Measurements from ENCODE around the gene AAMDC. TPM values are rescaled to one million over a fixed set of nuclear protein-coding genes. Genes with fewer than 3 reads are reported as not detected.
"Not testable (repeated sequence)": the region's sequence is repeated elsewhere in the genome, so short reads cannot be mapped to it uniquely, and the experiment has no call there.

The AAMDC gene
- polyA plus RNA-seq, 1 donor from 2014 or later = 9.7 TPM

DNA sequence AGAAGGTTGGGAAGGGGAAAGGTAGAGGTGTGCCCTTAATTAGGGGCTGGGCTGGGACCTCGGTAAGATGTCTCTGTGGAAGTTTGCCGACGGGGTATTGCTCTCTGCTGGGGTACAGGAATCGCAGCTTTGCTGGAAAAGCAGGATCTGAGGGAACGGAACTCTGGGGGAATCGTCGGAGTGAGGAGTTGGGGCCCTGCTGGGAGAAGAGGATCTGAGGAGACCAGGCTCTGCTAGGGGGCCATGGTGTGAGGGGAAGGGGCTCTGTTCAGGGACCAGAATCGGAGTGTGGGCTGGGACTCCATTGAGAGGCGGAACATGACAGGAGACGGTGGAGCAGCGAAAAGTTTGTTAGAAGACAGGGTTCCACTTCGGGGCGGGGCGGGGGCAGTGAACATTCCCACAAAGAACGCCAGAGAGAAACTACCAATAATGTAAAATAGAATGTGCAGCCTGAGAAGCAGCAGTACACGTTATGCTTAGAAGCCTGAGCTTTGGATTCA, 456 bp downstream of the AAMDC start:
- peak overlapping the region; percentile 92 for H3K4me3 ChIP-seq (ENCODE audit: low read length)
- H3K9me3 ChIP-seq (ENCODE audit: low read length) = no peaks in the 10 kb centered on the region
- H4K20me1 ChIP-seq (ENCODE audit: insufficient read depth) = no peaks in the 10 kb centered on the region
- H2AFZ ChIP-seq (ENCODE audit: low read depth, low read length) = peak overlapping the region; percentile 61
- H3K36me3 ChIP-seq (ENCODE audit: insufficient read depth, low read length) = no peaks in the 10 kb centered on the region
- no peaks in the 10 kb centered on the region for H3K9me2 ChIP-seq (ENCODE audit: insufficient read depth, low read length)
- peak overlapping the region; percentile 38 for H3K4me2 ChIP-seq (ENCODE audit: low read length)
- H3K27ac ChIP-seq (ENCODE audit: low read length) = peak overlapping the region; percentile 11
- H3F3A ChIP-seq (ENCODE audit: insufficient read depth, low read length, poor library complexity, severe bottlenecking) = peaks cover 7% of the 10 kb centered on the region
- TF ChIP-seq SMC3 (conservative IDR thresholded peaks at IDR 0.05; ENCODE audit: poor library complexity) (no peak), EZH2 (IDR thresholded peaks at IDR 0.05; ENCODE audit: borderline replicate concordance, insufficient read depth, low read length, poor library complexity, severe bottlenecking) (no peak), RAD21 (conservative IDR thresholded peaks at IDR 0.05) (no peak)
- TF ChIP-seq, protein P1, sequence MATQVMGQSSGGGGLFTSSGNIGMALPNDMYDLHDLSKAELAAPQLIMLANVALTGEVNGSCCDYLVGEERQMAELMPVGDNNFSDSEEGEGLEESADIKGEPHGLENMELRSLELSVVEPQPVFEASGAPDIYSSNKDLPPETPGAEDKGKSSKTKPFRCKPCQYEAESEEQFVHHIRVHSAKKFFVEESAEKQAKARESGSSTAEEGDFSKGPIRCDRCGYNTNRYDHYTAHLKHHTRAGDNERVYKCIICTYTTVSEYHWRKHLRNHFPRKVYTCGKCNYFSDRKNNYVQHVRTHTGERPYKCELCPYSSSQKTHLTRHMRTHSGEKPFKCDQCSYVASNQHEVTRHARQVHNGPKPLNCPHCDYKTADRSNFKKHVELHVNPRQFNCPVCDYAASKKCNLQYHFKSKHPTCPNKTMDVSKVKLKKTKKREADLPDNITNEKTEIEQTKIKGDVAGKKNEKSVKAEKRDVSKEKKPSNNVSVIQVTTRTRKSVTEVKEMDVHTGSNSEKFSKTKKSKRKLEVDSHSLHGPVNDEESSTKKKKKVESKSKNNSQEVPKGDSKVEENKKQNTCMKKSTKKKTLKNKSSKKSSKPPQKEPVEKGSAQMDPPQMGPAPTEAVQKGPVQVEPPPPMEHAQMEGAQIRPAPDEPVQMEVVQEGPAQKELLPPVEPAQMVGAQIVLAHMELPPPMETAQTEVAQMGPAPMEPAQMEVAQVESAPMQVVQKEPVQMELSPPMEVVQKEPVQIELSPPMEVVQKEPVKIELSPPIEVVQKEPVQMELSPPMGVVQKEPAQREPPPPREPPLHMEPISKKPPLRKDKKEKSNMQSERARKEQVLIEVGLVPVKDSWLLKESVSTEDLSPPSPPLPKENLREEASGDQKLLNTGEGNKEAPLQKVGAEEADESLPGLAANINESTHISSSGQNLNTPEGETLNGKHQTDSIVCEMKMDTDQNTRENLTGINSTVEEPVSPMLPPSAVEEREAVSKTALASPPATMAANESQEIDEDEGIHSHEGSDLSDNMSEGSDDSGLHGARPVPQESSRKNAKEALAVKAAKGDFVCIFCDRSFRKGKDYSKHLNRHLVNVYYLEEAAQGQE (IDR thresholded peaks at IDR 0.05; ENCODE audit: borderline replicate concordance) = no peak
- TF ChIP-seq, protein P2, sequence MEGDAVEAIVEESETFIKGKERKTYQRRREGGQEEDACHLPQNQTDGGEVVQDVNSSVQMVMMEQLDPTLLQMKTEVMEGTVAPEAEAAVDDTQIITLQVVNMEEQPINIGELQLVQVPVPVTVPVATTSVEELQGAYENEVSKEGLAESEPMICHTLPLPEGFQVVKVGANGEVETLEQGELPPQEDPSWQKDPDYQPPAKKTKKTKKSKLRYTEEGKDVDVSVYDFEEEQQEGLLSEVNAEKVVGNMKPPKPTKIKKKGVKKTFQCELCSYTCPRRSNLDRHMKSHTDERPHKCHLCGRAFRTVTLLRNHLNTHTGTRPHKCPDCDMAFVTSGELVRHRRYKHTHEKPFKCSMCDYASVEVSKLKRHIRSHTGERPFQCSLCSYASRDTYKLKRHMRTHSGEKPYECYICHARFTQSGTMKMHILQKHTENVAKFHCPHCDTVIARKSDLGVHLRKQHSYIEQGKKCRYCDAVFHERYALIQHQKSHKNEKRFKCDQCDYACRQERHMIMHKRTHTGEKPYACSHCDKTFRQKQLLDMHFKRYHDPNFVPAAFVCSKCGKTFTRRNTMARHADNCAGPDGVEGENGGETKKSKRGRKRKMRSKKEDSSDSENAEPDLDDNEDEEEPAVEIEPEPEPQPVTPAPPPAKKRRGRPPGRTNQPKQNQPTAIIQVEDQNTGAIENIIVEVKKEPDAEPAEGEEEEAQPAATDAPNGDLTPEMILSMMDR (IDR thresholded peaks at IDR 0.05; ENCODE audit: poor library complexity, severe bottlenecking) = no peak
- H3K79me2 ChIP-seq (replicated peaks; ENCODE audit: insufficient read depth, low read length) = peaks cover 25% of the 10 kb centered on the region
- peak overlapping the region; percentile 46 for H3K9ac ChIP-seq (ENCODE audit: low read length)
- H3K27me3 ChIP-seq (ENCODE audit: insufficient read depth, low read depth, low read length) = no peaks in the 10 kb centered on the region

GRCh38 chr11:77822126-77822525, 1.2 kb downstream of the AAMDC start:
- not testable (repeated sequence) for H3K9ac ChIP-seq (ENCODE audit: low read length); H3K27ac ChIP-seq (ENCODE audit: low read length); H3F3A ChIP-seq (ENCODE audit: insufficient read depth, low read length, poor library complexity, severe bottlenecking); H3K9me2 ChIP-seq (ENCODE audit: insufficient read depth, low read length); H3K9me3 ChIP-seq (ENCODE audit: low read length); H3K36me3 ChIP-seq (ENCODE audit: insufficient read depth, low read length); H2AFZ ChIP-seq (ENCODE audit: low read depth, low read length); H3K27me3 ChIP-seq (ENCODE audit: insufficient read depth, low read depth, low read length); H4K20me1 ChIP-seq (ENCODE audit: insufficient read depth)
- Histone ChIP-seq H3K4me3 (ENCODE audit: low read length) (peak overlapping the region; percentile 92), H3K79me2 (replicated peaks; ENCODE audit: insufficient read depth, low read length) (peaks cover 18% of the 10 kb centered on the region), H3K4me2 (ENCODE audit: low read length) (peak overlapping the region; percentile 38)

DNA sequence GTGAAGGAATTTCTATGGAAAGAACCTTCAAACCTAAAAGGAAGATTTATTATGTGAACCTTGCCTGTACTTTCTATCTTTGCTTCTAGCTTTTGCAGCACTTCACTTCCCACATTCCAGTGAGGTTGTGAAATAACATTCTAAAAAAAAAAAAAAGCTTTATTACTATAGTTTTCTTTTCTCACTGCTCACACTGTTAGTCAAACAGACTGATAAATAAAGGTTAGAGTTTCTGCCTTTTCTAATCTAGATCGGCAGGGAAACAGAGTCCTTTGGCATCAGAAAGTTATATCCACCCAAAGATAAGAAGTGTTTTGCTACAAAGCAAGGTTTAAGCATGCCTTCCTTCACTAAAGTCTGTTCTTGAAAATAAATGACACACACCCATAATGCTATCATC, 2.8 kb downstream of the AAMDC start:
- Histone ChIP-seq H3K27me3 (ENCODE audit: insufficient read depth, low read depth, low read length) (no peaks in the 10 kb centered on the region), H3K9ac (ENCODE audit: low read length) (no peak overlapping the region), H3K36me3 (ENCODE audit: insufficient read depth, low read length) (no peaks in the 10 kb centered on the region), H2AFZ (ENCODE audit: low read depth, low read length) (no peak overlapping the region), H3K4me2 (ENCODE audit: low read length) (no peak overlapping the region), H3K27ac (ENCODE audit: low read length) (no peak overlapping the region), H3K79me2 (replicated peaks; ENCODE audit: insufficient read depth, low read length) (peaks cover 3% of the 10 kb centered on the region), H3K9me2 (ENCODE audit: insufficient read depth, low read length) (no peaks in the 10 kb centered on the region), H3F3A (ENCODE audit: insufficient read depth, low read length, poor library complexity, severe bottlenecking) (peaks cover 5% of the 10 kb centered on the region), H4K20me1 (ENCODE audit: insufficient read depth) (no peaks in the 10 kb centered on the region), H3K9me3 (ENCODE audit: low read length) (no peaks in the 10 kb centered on the region), H3K4me3 (ENCODE audit: low read length) (no peak overlapping the region)
- TF ChIP-seq EZH2 (IDR thresholded peaks at IDR 0.05; ENCODE audit: borderline replicate concordance, insufficient read depth, low read length, poor library complexity, severe bottlenecking) (no peak), EP300 (conservative IDR thresholded peaks at IDR 0.05; ENCODE audit: poor library complexity, severe bottlenecking) (no peak), TAF1 (IDR thresholded peaks at IDR 0.05; ENCODE audit: low read depth) (no peak), SMC3 (conservative IDR thresholded peaks at IDR 0.05; ENCODE audit: poor library complexity) (no peak)

Data from neural cell (in vitro differentiated cells).